ENCODE measurements around the gene CNTNAP5. TPM values are rescaled to one million over a fixed set of nuclear protein-coding genes. Genes with fewer than 3 reads are reported as not detected.

CNTNAP5 gene
- total RNA-seq, result not detected

DNA sequence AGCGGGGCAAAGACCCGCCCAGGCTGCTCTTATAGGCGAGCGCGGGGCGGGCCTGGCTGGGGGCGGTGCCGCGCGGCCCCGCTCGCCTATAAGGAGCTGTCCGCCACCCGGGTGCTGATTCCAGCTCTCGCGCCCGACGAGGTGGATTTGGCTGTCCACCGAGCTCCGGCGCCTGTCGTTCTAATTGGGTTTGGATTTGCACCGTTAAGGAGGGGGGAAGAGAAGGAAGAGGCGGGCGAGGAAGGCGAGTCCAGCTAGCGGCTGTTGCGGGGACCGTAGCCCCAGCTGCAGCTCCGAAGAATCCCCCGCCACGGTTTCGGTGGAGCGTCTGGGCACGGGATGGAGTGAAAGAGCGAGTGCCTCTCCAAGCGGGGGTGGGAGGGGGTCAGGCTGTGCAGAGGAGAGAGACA lies at the start of gene CNTNAP5:
TSS of gene CNTNAP5 (plus strand) at position 117 of the 410 bp plus-strand sequence. CDS start 364 bp downstream, outside the sequence.
- intact Hi-C loops (cut with DNase I; ENCODE audit: low total_unique reads), result no loop called here
- no peaks in the 10 kb centered on the region for H3K9me3 ChIP-seq
- no peaks in the 10 kb centered on the region for H3K4me1 ChIP-seq
- no peak within 1 kb of the TSS for H3K4me3 ChIP-seq
- DNase-seq, result no peak
- in situ Hi-C loops (cut with MboI; ENCODE audit: low sequenced_read_pairs in 4 of 4), result no loop called here
- no peak for ATAC-seq
- H3K36me3 ChIP-seq, result no peaks in the 10 kb centered on the region
- no peak for TF ChIP-seq POLR2A (IDR thresholded peaks at IDR 0.05)
- TF ChIP-seq, protein P1, sequence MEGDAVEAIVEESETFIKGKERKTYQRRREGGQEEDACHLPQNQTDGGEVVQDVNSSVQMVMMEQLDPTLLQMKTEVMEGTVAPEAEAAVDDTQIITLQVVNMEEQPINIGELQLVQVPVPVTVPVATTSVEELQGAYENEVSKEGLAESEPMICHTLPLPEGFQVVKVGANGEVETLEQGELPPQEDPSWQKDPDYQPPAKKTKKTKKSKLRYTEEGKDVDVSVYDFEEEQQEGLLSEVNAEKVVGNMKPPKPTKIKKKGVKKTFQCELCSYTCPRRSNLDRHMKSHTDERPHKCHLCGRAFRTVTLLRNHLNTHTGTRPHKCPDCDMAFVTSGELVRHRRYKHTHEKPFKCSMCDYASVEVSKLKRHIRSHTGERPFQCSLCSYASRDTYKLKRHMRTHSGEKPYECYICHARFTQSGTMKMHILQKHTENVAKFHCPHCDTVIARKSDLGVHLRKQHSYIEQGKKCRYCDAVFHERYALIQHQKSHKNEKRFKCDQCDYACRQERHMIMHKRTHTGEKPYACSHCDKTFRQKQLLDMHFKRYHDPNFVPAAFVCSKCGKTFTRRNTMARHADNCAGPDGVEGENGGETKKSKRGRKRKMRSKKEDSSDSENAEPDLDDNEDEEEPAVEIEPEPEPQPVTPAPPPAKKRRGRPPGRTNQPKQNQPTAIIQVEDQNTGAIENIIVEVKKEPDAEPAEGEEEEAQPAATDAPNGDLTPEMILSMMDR (IDR thresholded peaks at IDR 0.05 in 4 of 5, conservative IDR thresholded peaks at IDR 0.05 in 1 of 5), result no peak
- H3K27me3 ChIP-seq, result peaks cover 32 to 41% (median 38%) of the 10 kb centered on the region in 3 donors
- H3K27ac ChIP-seq, result no peak within 1 kb of the TSS

DNA sequence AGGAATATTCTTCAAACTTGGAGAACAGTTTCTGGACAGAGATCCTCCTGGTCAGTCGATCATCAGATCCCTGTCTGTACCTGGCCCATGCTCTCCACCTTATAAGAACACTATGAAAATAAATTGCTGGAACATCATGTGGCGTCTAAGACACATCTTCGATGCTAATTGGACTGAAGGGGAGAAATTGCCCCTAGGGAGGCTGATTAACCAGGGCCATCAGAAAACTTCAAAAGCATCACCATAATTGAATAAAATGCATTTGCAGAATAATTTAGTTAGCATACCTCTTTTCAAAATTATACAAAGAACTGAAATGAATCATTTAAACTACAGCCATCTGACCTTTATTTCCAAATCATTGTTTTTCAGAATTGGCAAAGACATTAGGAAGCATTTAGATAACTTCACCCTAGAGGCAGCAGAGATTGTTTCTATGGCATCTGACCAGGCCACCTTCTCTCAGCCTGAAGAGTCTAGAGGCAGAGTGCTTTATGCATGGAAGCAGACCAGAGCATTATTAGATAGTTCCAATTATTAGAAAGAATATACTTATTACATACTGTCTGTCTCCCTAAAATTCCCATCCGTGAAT lies 48.9 kb upstream of the CNTNAP5 start:
- intact Hi-C loops (cut with DNase I; ENCODE audit: low total_unique reads), result no loop called here
- TF ChIP-seq, protein P1 (IDR thresholded peaks at IDR 0.05 in 4 of 5, conservative IDR thresholded peaks at IDR 0.05 in 1 of 5), result no peak
- TF ChIP-seq POLR2A (IDR thresholded peaks at IDR 0.05), result no peak
- ATAC-seq, result no peak

DNA sequence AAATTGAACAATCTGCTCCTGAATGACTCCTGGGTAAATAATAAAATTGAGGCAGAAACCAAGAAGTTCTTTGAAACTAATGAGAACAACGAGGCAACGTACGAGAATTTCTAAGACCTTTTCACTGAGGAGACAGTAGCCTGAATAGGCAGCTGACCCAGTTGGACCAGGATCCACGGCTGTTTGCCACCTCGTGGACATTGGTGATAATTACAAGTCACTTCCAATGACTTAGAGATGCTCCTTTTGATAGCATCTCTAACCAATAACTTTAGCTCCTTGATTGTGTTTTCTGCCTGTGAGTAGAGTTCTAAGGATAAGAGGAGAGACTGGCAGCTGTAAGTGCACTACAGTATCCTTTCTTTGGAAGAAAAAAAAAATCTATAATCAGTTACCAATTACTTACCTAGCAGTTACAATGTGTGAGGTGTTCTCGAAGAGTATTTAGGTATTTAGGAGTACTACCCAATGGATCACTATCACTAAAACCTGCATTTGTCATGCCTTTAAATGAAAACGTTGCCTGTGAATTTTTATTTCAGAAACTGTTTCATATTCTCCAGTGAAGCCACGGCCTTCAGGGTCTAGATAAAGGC lies 31.3 kb upstream of the CNTNAP5 start:
- ATAC-seq (no peak), DNase-seq (no peak)
- no peaks in the 10 kb centered on the region for H3K36me3 ChIP-seq
- intact Hi-C loops (cut with DNase I; ENCODE audit: low total_unique reads), result no loop called here
- H3K9me3 ChIP-seq, result no peaks in the 10 kb centered on the region
- no peaks in the 10 kb centered on the region for H3K4me1 ChIP-seq
- no peaks in the 10 kb centered on the region for H3K27me3 ChIP-seq
- in situ Hi-C loops (cut with MboI; ENCODE audit: low sequenced_read_pairs in 4 of 4), result loop anchor here in 1 of 4 donors (25.0 kb wide), 1 partner anchor 2007 kb away; no protein-coding TSS in a partner anchor
- H3K27ac ChIP-seq, result no peak overlapping the region
- H3K4me3 ChIP-seq, result no peak overlapping the region
- TF ChIP-seq, protein P1 (IDR thresholded peaks at IDR 0.05 in 4 of 5, conservative IDR thresholded peaks at IDR 0.05 in 1 of 5), result peak in 1 of 5 experiments; percentile 10
- TF ChIP-seq POLR2A (IDR thresholded peaks at IDR 0.05), result no peak

More for the DNA sequence above, 48.9 kb upstream of the CNTNAP5 start:
- Histone ChIP-seq H3K4me3 (no peak overlapping the region), H3K27ac (no peak overlapping the region), H3K9me3 (no peaks in the 10 kb centered on the region), H3K36me3 (no peaks in the 10 kb centered on the region), H3K4me1 (no peaks in the 10 kb centered on the region), H3K27me3 (no peaks in the 10 kb centered on the region)
- DNase-seq, result no peak
- in situ Hi-C loops (cut with MboI; ENCODE audit: low sequenced_read_pairs in 4 of 4), result loop anchor here in 1 of 4 donors (25.0 kb wide), 1 partner anchor 1989 kb away; no protein-coding TSS in a partner anchor

DNA sequence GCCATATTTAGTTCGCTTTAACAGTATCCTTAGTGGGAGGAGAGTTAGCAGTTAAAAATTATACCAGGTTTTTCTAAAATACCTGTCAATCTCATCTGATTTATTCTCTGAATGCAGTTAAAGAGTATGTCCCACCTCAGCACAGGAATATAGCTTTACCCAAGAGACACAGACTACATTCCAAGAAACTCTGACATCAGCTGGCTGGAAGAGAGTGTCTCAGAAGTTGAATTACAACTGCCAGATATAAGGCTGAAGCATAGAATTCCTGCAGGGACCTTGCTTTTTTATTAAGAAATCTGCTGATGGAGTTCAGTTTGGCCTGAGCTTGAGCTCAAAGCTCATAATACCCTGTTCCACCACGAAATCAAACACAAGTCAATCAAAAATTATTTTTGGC lies 25.4 kb upstream of the CNTNAP5 start:
- intact Hi-C loops (cut with DNase I; ENCODE audit: low total_unique reads) (no loop called here), in situ Hi-C loops (cut with MboI; ENCODE audit: low sequenced_read_pairs in 4 of 4) (loop anchor here in 1 of 4 donors (25.0 kb wide), 1 partner anchor 2012 kb away; no protein-coding TSS in a partner anchor)
- DNase-seq, result no peak
- no peaks in the 10 kb centered on the region for H3K36me3 ChIP-seq
- H3K9me3 ChIP-seq, result no peaks in the 10 kb centered on the region
- TF ChIP-seq, protein P1 (IDR thresholded peaks at IDR 0.05 in 4 of 5, conservative IDR thresholded peaks at IDR 0.05 in 1 of 5), result no peak
- TF ChIP-seq POLR2A (IDR thresholded peaks at IDR 0.05), result no peak
- no peak overlapping the region for H3K27ac ChIP-seq
- no peak for ATAC-seq
- no peaks in the 10 kb centered on the region for H3K27me3 ChIP-seq
- H3K4me1 ChIP-seq, result no peaks in the 10 kb centered on the region
- no peak overlapping the region for H3K4me3 ChIP-seq

Measured in gastrocnemius medialis (tissue), 4 donors.